OCI-LY7 (cell line): Measurements from ENCODE around the gene ZNF512. TPM values are rescaled to one million over a fixed set of nuclear protein-coding genes. Genes with fewer than 3 reads are reported as not detected.

Experiments
- BruUV-seq: library from RNA; stranded (reverse); fragments of 400-500 nt; replicated peaks from 2 replicates; lab custom pipeline; 2021; lab: Mats Ljungman, UMichigan
- CTCF ChIA-PET: fragments of 300-600 bp; sonication (Branson Sonifier 250); formaldehyde crosslinking; loops from one replicate; lab custom pipeline; 2022; ENCODE audit warnings: antibody characterized with exemption; ENCODE audit not compliant: unreplicated experiment; lab: Charles Lee
- POLR2A ChIA-PET: fragments of 300-600 bp; sonication (Branson Sonifier 250); formaldehyde crosslinking; loops from one replicate; lab custom pipeline; 2022; ENCODE audit warnings: antibody characterized with exemption; lab: Charles Lee
- DNase-seq: peaks from one replicate; pipeline ENCODE4 v3.0.0-alpha.2; 2015; ENCODE audit warnings: low spot score
- H2AFZ ChIP-seq: fragments of 200-600 bp; sonication (generic), shearing (Covaris generic); 2 replicates; pipeline ENCODE4 v1.6.1; 2014; ENCODE audit warnings: mild to moderate bottlenecking, antibody characterized with exemption, low read length, moderate library complexity
- H3K27ac ChIP-seq: fragments of 200-600 bp; sonication (generic); 2 replicates; pipeline ENCODE4 v1.5.1; 2014; ENCODE audit warnings: mixed run types, low read depth, mild to moderate bottlenecking, moderate library complexity, low read length, inconsistent platforms; ENCODE audit not compliant: poor library complexity, severe bottlenecking
- H3K36me3 ChIP-seq: fragments of 200-600 bp; sonication (generic); 2 replicates; pipeline ENCODE4 v1.6.1; 2014; ENCODE audit warnings: mild to moderate bottlenecking, antibody characterized with exemption, low read length, moderate library complexity, mixed read lengths; ENCODE audit not compliant: insufficient read depth
- H3K4me1 ChIP-seq: fragments of 200-600 bp; sonication (generic); 2 replicates; pipeline ENCODE4 v1.5.1; 2014; ENCODE audit warnings: mild to moderate bottlenecking, low read length; ENCODE audit not compliant: insufficient read depth, poor library complexity, severe bottlenecking
- H3K4me2 ChIP-seq: fragments of 200-600 bp; sonication (generic); 2 replicates; pipeline ENCODE4 v1.6.1; 2014; ENCODE audit warnings: mild to moderate bottlenecking, low read length
- H3K4me3 ChIP-seq: fragments of 200-600 bp; sonication (generic); 2 replicates; pipeline ENCODE4 v1.5.1; 2014; ENCODE audit warnings: mild to moderate bottlenecking, low read depth, low read length; ENCODE audit not compliant: poor library complexity, severe bottlenecking
- H3K79me2 ChIP-seq: fragments of 200-600 bp; sonication (generic); 2 replicates; pipeline ENCODE4 v1.6.1; 2016; ENCODE audit warnings: low read depth, mild to moderate bottlenecking, low read length, moderate library complexity, mixed read lengths; ENCODE audit not compliant: insufficient read depth
- H3K9me2 ChIP-seq: fragments of 200-600 bp; sonication (generic); 2 replicates; pipeline ENCODE4 v1.6.1; 2016; ENCODE audit warnings: mild to moderate bottlenecking, low read length, mixed read lengths; ENCODE audit not compliant: insufficient read depth
- H3K9me3 ChIP-seq: fragments of 200-600 bp; sonication (generic); 2 replicates; pipeline ENCODE4 v1.6.1; 2014; ENCODE audit warnings: mild to moderate bottlenecking, mixed run types, low read length, mixed read lengths
- H4K20me1 ChIP-seq: fragments of 200-600 bp; sonication (generic); 2 replicates; pipeline ENCODE4 v1.6.1; 2014; ENCODE audit warnings: mild to moderate bottlenecking, antibody characterized with exemption, low read length, moderate library complexity, mixed read lengths; ENCODE audit not compliant: insufficient read depth
- EZH2phosphoT487 ChIP-seq: fragments of 200-600 bp; sonication (generic); IDR thresholded peaks from 2 replicates; pipeline ENCODE4 v1.6.1; 2018; ENCODE audit warnings: low read depth, borderline replicate concordance, mild to moderate bottlenecking, mixed run types, antibody characterized with exemption, low read length, moderate library complexity, mixed read lengths
- intact Hi-C: fragments of 100-400 bp; cut with micrococcal nuclease; formaldehyde crosslinking; loops from one replicate; pipeline ENCODE4 v1.10.0; 2022; ENCODE audit not compliant: unreplicated experiment
- total RNA-seq, 2 experiments: library from RNA; depleted of rRNA in 1 of 2; stranded (reverse); fragments of >200 nt in 1 of 2; shearing (Covaris generic) in 1 of 2; gene quantifications; 2 replicates each; pipeline ENCODE4 v1.2.3, GENCODE V29; 2014 to 2022
- TF ChIP-seq, protein P1 (sequence below): fragments of 200-600 bp; sonication (generic); conservative IDR thresholded peaks from 2 replicates; pipeline ENCODE4 v1.5.1; 2014; ENCODE audit warnings: mild to moderate bottlenecking, antibody characterized with exemption, low read length, moderate library complexity, mixed read lengths

Gene ZNF512
- total RNA-seq, 2 experiments from 2014 or later, result 40.7 to 57.8 TPM

DNA sequence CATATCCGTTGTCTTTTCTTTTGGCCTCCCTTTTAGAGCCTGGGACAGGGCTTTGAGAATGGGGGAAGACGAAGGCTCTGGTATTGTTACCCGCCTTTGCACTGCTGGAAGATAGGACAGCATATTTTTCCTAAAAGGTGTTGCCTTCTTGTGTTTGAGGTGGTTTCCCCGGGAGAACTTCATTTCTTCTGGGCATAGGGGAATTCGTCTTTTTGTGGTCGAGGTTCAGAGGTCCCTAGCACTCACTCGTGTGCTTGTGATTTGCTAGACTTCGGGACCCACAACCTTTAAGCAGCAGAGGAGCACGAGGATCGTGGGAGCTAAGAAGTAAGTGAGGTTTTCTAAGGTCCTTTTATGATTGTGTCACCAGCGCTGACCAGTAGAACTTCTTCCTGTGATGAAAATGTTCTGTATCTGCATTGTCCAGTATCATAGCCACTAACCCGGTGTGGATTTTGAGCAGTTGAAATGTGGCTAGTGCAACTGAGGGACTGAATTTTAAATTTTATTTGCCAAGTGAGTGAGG lies 611 bp downstream of the ZNF512 start:
- intact Hi-C loops, result loop anchor here (2.0 to 5.0 kb wide), 2 partner anchors 44 to 175 kb away; partner anchors contain the start of genes CCDC121, GPN1 and PPM1G
- Histone ChIP-seq H3K79me2 (peaks cover 54% of the 10 kb centered on the region), H2AFZ (peak overlapping the region; percentile 99; the same call in 1 of the 2 replicates), H3K36me3 (peaks cover 21% of the 10 kb centered on the region), H3K27ac (peak overlapping the region; percentile 54), H3K4me2 (peak overlapping the region; percentile 78), H3K4me1 (peaks cover 29% of the 10 kb centered on the region), H4K20me1 (peaks cover 7% of the 10 kb centered on the region; the same call in 1 of the 2 replicates), H3K9me2 (no peaks in the 10 kb centered on the region), H3K9me3 (0 out of 2 replicates have a peak, but pooled peaks cover 2% of the 10 kb centered on the region), H3K4me3 (peak overlapping the region; percentile 87)
- DNase-seq, result peak; percentile 15
- BruUV-seq, result TSS peak; percentile 79
- ChIA-PET CTCF (no interaction called here), POLR2A (interaction anchor here (1.1 kb wide), 1 partner anchor 44 kb away, joined by 4 read pairs; no protein-coding TSS in a partner anchor)
- TF ChIP-seq, protein P1, sequence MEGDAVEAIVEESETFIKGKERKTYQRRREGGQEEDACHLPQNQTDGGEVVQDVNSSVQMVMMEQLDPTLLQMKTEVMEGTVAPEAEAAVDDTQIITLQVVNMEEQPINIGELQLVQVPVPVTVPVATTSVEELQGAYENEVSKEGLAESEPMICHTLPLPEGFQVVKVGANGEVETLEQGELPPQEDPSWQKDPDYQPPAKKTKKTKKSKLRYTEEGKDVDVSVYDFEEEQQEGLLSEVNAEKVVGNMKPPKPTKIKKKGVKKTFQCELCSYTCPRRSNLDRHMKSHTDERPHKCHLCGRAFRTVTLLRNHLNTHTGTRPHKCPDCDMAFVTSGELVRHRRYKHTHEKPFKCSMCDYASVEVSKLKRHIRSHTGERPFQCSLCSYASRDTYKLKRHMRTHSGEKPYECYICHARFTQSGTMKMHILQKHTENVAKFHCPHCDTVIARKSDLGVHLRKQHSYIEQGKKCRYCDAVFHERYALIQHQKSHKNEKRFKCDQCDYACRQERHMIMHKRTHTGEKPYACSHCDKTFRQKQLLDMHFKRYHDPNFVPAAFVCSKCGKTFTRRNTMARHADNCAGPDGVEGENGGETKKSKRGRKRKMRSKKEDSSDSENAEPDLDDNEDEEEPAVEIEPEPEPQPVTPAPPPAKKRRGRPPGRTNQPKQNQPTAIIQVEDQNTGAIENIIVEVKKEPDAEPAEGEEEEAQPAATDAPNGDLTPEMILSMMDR, result no peak; the same call in 1 of the 2 replicates
- no peak for TF ChIP-seq EZH2phosphoT487

DNA sequence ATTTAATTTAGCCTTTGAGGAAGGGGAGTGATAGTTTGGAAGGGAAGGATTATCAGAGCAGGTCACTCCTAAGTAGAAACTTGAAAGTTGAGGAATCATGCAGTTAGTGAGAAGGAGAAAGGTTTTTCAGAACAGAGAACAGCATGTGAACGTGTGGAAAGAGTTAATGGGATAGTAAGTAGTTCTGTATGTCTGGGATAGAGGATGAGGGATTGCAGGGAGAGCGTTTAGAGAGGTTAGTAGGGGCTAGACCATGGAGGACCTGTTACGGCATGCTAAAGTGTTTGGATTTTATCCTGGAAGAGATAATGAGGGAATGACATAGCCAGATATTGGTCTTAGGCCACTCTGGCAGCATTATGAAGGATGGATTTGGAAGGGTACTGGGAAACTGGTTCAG lies 1.8 kb downstream of the ZNF512 start:
- DNase-seq, result no peak
- Histone ChIP-seq H3K79me2 (peaks cover 66% of the 10 kb centered on the region), H3K27ac (no peak overlapping the region), H3K9me2 (no peaks in the 10 kb centered on the region), H3K36me3 (peaks cover 31% of the 10 kb centered on the region), H4K20me1 (peaks cover 9% of the 10 kb centered on the region; the same call in 1 of the 2 replicates), H3K4me1 (peaks cover 29% of the 10 kb centered on the region), H3K4me2 (peak overlapping the region; percentile 78), H3K9me3 (peaks cover 12% of the 10 kb centered on the region), H2AFZ (no peak overlapping the region), H3K4me3 (peak overlapping the region; percentile 87)
- BruUV-seq, result no TSS peak
- CTCF ChIA-PET, result no interaction called here
- intact Hi-C loops, result loop anchor here (5.0 kb wide), 1 partner anchor 43 kb away; the partner anchor contains the start of genes CCDC121 and GPN1
- POLR2A ChIA-PET, result interaction anchor here (0.6 to 1.6 kb wide), 2 partner anchors 26 to 237 kb away, joined by 3 to 4 read pairs; no protein-coding TSS in a partner anchor
- TF ChIP-seq EZH2phosphoT487, result no peak
- TF ChIP-seq, protein P1, result no peak

DNA sequence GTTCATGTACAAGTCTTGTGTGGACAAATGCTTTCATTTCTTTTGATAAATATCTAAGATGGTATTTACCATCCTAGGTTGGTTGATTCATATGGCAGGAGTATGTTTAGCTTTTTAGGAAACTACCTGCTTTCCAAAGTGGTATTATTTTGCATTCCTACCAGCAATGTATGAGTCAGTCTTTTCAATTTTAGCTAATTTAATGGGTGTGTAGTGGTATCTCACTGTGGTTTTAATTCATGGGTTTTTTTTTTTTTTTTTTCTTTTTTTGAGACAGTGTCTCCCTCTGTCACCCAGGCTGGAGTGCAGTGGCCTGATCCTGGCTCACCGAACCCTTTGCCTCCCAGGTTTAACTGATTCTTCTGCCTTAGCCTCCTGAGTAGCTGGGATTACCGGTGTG lies 4.2 kb downstream of the ZNF512 start:
- ChIA-PET POLR2A (no interaction called here), CTCF (interaction anchor here (0.6 kb wide), 1 partner anchor 201 kb away, joined by 3 read pairs; no protein-coding TSS in a partner anchor)
- Histone ChIP-seq H3K9me2 (no peaks in the 10 kb centered on the region), H4K20me1 (peaks cover 9% of the 10 kb centered on the region; the same call in 1 of the 2 replicates), H3K4me2 (no peak overlapping the region), H3K79me2 (peaks cover 90% of the 10 kb centered on the region), H3K27ac (no peak overlapping the region), H3K9me3 (peaks cover 27% of the 10 kb centered on the region), H3K4me1 (peaks cover 29% of the 10 kb centered on the region), H3K36me3 (peaks cover 52% of the 10 kb centered on the region), H3K4me3 (no peak overlapping the region), H2AFZ (no peak overlapping the region)
- TF ChIP-seq, protein P1, result no peak
- no peak for TF ChIP-seq EZH2phosphoT487
- no peak for DNase-seq
- no TSS peak for BruUV-seq
- intact Hi-C loops, result no loop called here
